ENCODE data around the gene HMCN2. TPM values are rescaled to one million over a fixed set of nuclear protein-coding genes. Genes with fewer than 3 reads are reported as not detected.

Gene HMCN2
- total RNA-seq, 6 experiments from 2014 or later: under 0.01 to 0.05 (median 0.02) TPM; not detected in 3

DNA sequence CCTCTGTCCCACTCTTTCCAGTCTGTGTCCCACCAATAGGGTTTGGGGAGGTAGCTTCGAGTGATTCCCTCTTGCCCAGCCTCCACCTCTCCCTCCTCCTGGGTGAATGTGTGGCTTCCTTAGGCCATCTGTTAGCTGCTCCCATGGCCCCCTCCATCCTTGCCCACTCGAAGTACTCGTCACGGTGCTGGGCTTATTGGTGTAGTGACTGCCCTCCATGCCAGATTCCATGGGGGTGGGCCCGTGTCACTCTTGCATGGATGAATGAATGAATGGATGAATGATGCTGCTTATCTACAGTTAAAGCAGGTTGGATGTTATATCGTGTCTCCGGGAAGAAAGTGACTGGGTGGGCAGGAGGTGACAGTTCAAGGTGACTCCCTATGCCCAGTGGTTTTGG is 19.1 kb downstream of the HMCN2 start:
- H3K36me3 Mint-ChIP-seq (ENCODE audit: low read depth): no peaks in the 10 kb centered on the region
- peaks cover 59% of the 10 kb centered on the region for H3K27me3 Mint-ChIP-seq (ENCODE audit: insufficient read depth)
- no peak for DNase-seq
- H3K4me1 Mint-ChIP-seq (ENCODE audit: low read depth): peaks cover 8% of the 10 kb centered on the region
- H3K9me3 Mint-ChIP-seq: no peaks in the 10 kb centered on the region
- no peak for TF ChIP-seq CTCF (IDR thresholded peaks at IDR 0.05)
- no peak overlapping the region for H3K4me3 Mint-ChIP-seq
- H3K27ac Mint-ChIP-seq: no peak overlapping the region

DNA sequence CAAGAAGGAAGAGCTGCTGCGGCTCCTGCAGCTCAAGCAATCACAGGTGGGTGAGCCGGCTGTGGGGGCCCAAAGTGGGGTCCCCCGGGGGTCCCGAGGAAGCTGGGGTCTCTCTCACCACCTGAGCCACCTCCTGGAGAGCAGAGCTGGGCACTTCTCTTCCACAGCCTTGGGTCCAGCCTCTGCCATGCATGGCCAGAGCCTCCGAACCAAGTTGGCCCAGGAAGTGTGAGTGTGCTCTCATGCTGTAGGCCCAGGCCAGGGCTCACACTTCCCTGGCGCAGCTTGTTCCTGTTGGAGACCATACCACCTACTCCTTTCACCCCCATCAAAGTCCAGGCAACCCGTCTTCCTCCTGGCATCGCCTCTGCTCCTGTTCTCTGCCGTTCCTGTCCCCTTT is 19.7 kb downstream of the HMCN2 start:
- TF ChIP-seq CTCF (IDR thresholded peaks at IDR 0.05): no peak
- Mint-ChIP-seq H3K4me3 (no peak overlapping the region), H3K4me1 (ENCODE audit: low read depth) (peaks cover 8% of the 10 kb centered on the region), H3K36me3 (ENCODE audit: low read depth) (no peaks in the 10 kb centered on the region), H3K9me3 (no peaks in the 10 kb centered on the region), H3K27me3 (ENCODE audit: insufficient read depth) (peaks cover 62% of the 10 kb centered on the region), H3K27ac (no peak overlapping the region)
- DNase-seq: no peak

GRCh38 chr9:130286072-130286770 is 20.7 kb downstream of the HMCN2 start:
- no peak for TF ChIP-seq CTCF (IDR thresholded peaks at IDR 0.05)
- Mint-ChIP-seq H3K27ac (no peak overlapping the region), H3K9me3 (no peaks in the 10 kb centered on the region), H3K4me3 (no peak overlapping the region), H3K27me3 (ENCODE audit: insufficient read depth) (peaks cover 63% of the 10 kb centered on the region), H3K4me1 (ENCODE audit: low read depth) (peaks cover 8% of the 10 kb centered on the region), H3K36me3 (ENCODE audit: low read depth) (no peaks in the 10 kb centered on the region)
- no peak for DNase-seq

DNA sequence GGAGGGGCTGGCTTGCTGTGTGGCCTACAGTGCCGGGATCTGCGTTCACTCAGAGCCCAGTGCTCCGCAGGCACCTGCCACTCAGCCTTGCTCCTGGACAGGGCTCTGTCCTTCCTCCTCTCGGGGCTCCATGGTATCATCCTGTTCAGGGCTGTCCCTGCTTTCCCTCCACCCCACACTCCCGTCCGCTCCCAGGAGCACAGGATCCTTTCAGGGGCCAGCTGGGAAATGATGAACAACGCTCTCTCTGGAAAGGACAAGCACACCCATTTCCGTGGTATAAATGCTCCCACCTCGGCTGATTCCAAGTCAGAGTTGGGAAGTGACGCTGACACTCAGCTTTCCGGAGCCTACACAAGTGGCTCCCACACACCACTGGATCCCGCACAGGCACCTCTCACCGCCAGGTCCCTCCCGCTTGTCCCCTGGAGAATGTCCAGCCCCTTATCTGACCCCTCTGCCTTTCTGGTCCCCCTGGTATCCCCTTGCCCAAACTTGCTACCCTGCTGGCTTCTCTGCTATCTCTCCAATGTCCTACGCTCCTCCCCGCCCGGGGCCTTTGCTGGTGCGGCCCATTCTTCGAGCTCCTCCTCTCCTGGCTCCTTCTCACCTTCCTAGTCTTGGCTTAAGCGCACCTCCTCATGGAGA is 21.3 kb downstream of the HMCN2 start:
- Mint-ChIP-seq H3K4me1 (ENCODE audit: low read depth) (peaks cover 8% of the 10 kb centered on the region), H3K9me3 (no peaks in the 10 kb centered on the region), H3K36me3 (ENCODE audit: low read depth) (no peaks in the 10 kb centered on the region), H3K4me3 (no peak overlapping the region), H3K27me3 (ENCODE audit: insufficient read depth) (peaks cover 64% of the 10 kb centered on the region), H3K27ac (no peak overlapping the region)
- DNase-seq: no peak
- no peak for TF ChIP-seq CTCF (IDR thresholded peaks at IDR 0.05)

- no peak for TF ChIP-seq CTCF (IDR thresholded peaks at IDR 0.05)
These were observed 22.2 kb downstream of the HMCN2 start for GRCh38 chr9:130287736-130288135.

More at GRCh38 chr9:130287736-130288135, 22.2 kb downstream of the HMCN2 start:
- Mint-ChIP-seq H3K27ac (no peak overlapping the region), H3K36me3 (ENCODE audit: low read depth) (no peaks in the 10 kb centered on the region), H3K27me3 (ENCODE audit: insufficient read depth) (peaks cover 67% of the 10 kb centered on the region), H3K4me1 (ENCODE audit: low read depth) (no peaks in the 10 kb centered on the region), H3K9me3 (no peaks in the 10 kb centered on the region), H3K4me3 (no peak overlapping the region)
- no peak for DNase-seq
